ENCODE results near the gene ONECUT3. TPM values are rescaled to one million over a fixed set of nuclear protein-coding genes. Genes with fewer than 3 reads are reported as not detected.

Gene ONECUT3
- total RNA-seq, 1 donor from 2014 or later, result 0.94 TPM

GRCh38 chr19:1761528-1762242 lies 8.4 kb downstream of the ONECUT3 start:
- Mint-ChIP-seq H3K27ac (no peak overlapping the region), H3K4me3 (no peak overlapping the region), H3K27me3 (peaks cover 83% of the 10 kb centered on the region), H3K36me3 (no peaks in the 10 kb centered on the region), H3K4me1 (ENCODE audit: unreplicated experiment) (no peaks in the 10 kb centered on the region), H3K9me3 (no peaks in the 10 kb centered on the region)
- TF ChIP-seq CTCF (conservative IDR thresholded peaks at IDR 0.05), result no peak
- DNase-seq (ENCODE audit: extremely low spot score, unreplicated experiment), result no peak

- TF ChIP-seq CTCF (conservative IDR thresholded peaks at IDR 0.05), result no peak
- Mint-ChIP-seq H3K27me3 (peaks cover 83% of the 10 kb centered on the region), H3K9me3 (no peaks in the 10 kb centered on the region), H3K36me3 (no peaks in the 10 kb centered on the region), H3K4me1 (ENCODE audit: unreplicated experiment) (no peaks in the 10 kb centered on the region), H3K4me3 (no peak overlapping the region), H3K27ac (no peak overlapping the region)
- DNase-seq (ENCODE audit: extremely low spot score, unreplicated experiment), result no peak
Observed at GRCh38 chr19:1762243-1763117, 9.2 kb downstream of the ONECUT3 start.

GRCh38 chr19:1763648-1764639 lies 10.6 kb downstream of the ONECUT3 start:
- H3K4me1 Mint-ChIP-seq (ENCODE audit: unreplicated experiment), result no peaks in the 10 kb centered on the region
- H3K9me3 Mint-ChIP-seq, result no peaks in the 10 kb centered on the region
- H3K36me3 Mint-ChIP-seq, result no peaks in the 10 kb centered on the region
- H3K27ac Mint-ChIP-seq, result no peak overlapping the region
- H3K4me3 Mint-ChIP-seq, result no peak overlapping the region
- no peak for DNase-seq (ENCODE audit: extremely low spot score, unreplicated experiment)
- peaks cover 83% of the 10 kb centered on the region for H3K27me3 Mint-ChIP-seq
- TF ChIP-seq CTCF (conservative IDR thresholded peaks at IDR 0.05), result no peak

DNA sequence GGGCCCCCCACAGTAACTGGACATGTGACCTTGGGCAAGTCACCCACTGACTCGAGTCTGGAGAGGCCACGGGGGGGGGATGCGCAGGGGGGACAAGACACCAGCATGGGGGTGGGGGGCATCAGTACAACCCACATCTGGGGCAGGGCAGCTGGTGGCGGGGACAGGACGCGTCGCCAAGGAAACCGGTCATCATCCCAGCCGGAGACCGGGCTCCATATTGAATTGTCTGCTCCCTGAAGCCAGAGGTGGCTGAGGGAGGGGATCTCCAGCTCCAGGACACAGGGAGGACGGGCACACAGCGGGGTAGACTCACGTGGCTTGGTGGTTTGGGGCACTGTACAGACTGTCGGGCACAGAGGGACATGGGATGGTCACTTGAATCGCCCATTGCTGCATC lies 11.4 kb downstream of the ONECUT3 start:
- Mint-ChIP-seq H3K27me3 (peaks cover 81% of the 10 kb centered on the region), H3K36me3 (no peaks in the 10 kb centered on the region), H3K4me3 (no peak overlapping the region), H3K27ac (no peak overlapping the region), H3K9me3 (no peaks in the 10 kb centered on the region), H3K4me1 (ENCODE audit: unreplicated experiment) (no peaks in the 10 kb centered on the region)
- no peak for DNase-seq (ENCODE audit: extremely low spot score, unreplicated experiment)
- no peak for TF ChIP-seq CTCF (conservative IDR thresholded peaks at IDR 0.05)

DNA sequence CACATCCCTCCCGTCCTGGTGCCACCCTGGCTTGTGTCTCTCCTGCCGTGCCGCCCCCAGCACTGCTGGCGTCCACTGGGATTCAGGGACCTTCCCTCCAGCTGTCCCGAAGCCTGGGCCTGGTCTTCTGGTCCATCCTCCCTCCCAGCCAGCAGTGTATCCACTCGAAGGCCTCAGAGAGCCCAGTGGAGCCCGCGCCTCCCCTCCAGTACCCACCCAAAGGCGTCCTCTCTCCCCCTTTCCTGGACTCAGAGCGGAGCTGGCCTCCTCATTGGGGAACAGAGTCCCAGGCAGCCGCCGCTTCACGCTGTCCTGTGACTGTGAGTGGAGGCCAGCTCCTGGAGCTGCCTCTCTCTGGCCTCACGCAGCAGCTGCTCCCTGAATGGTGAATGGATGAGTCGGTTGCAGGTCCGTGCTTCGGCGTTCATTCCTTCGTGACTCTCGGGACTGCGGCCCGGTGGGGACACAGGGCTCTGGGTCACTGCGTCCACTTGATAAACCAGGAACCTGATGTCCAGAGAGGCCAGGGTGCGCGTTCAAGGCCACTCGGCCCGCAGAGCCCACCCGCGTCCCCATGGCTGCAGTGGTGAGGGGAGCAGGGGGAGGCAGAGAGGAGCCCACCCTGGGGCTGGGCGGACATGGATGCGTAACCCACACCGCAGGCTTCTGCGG lies 12.1 kb downstream of the ONECUT3 start:
- no peak for TF ChIP-seq CTCF (conservative IDR thresholded peaks at IDR 0.05)
- no peak overlapping the region for H3K4me3 Mint-ChIP-seq
- H3K36me3 Mint-ChIP-seq, result no peaks in the 10 kb centered on the region
- H3K27me3 Mint-ChIP-seq, result peaks cover 81% of the 10 kb centered on the region
- peaks cover 2% of the 10 kb centered on the region for H3K9me3 Mint-ChIP-seq
- no peaks in the 10 kb centered on the region for H3K4me1 Mint-ChIP-seq (ENCODE audit: unreplicated experiment)
- DNase-seq (ENCODE audit: extremely low spot score, unreplicated experiment), result no peak
- no peak overlapping the region for H3K27ac Mint-ChIP-seq
